Measurements from ENCODE around the gene DAPK2. TPM values are rescaled to one million over a fixed set of nuclear protein-coding genes. Genes with fewer than 3 reads are reported as not detected.

DAPK2 gene
- total RNA-seq, 1 donor from 2014 or later = 0.52 TPM

- Mint-ChIP-seq H3K36me3 (ENCODE audit: low read depth, unreplicated experiment) (no peaks in the 10 kb centered on the region), H3K4me1 (ENCODE audit: low read depth, unreplicated experiment) (peaks cover 6% of the 10 kb centered on the region), H3K9me3 (ENCODE audit: unreplicated experiment) (no peaks in the 10 kb centered on the region), H3K27ac (ENCODE audit: unreplicated experiment) (no peak overlapping the region), H3K4me3 (ENCODE audit: unreplicated experiment) (no peak overlapping the region), H3K27me3 (ENCODE audit: low read depth, unreplicated experiment) (peaks cover 36% of the 10 kb centered on the region)
- Histone ChIP-seq H2AFZ (ENCODE audit: low read depth, low read length) (no peak overlapping the region), H3K36me3 (ENCODE audit: insufficient read depth, low read length) (no peaks in the 10 kb centered on the region), H4K20me1 (ENCODE audit: insufficient read depth, low read length) (no peaks in the 10 kb centered on the region), H3K4me3 (ENCODE audit: insufficient read depth, low read depth, low read length) (no peak overlapping the region), H3K27me3 (ENCODE audit: insufficient read depth, low read length) (no peaks in the 10 kb centered on the region), H3K79me2 (ENCODE audit: insufficient read depth, low read length) (no peaks in the 10 kb centered on the region), H3K4me1 (ENCODE audit: insufficient read depth, low read length) (no peaks in the 10 kb centered on the region), H3K9ac (ENCODE audit: low read length) (no peak overlapping the region), H3K27ac (ENCODE audit: low read depth, low read length) (no peak overlapping the region), H3K9me3 (ENCODE audit: insufficient read depth, low read depth, low read length) (no peaks in the 10 kb centered on the region), H3K4me2 (ENCODE audit: low read length) (no peak overlapping the region)
- TF ChIP-seq EZH2 (IDR thresholded peaks at IDR 0.05; ENCODE audit: insufficient read depth, low read length) = no peak
- TF ChIP-seq CTCF (IDR thresholded peaks at IDR 0.05; ENCODE audit: insufficient read depth, low read depth, low read length) = no peak
- DNase-seq (ENCODE audit: low read depth) (no peak), FAIRE-seq (no peak)
Observed at GRCh38 chr15:63890617-63891016, 155.7 kb downstream of the DAPK2 start.

- Histone ChIP-seq H3K79me2 (ENCODE audit: insufficient read depth, low read length) (no peaks in the 10 kb centered on the region), H3K4me2 (ENCODE audit: low read length) (no peak overlapping the region), H3K27me3 (ENCODE audit: insufficient read depth, low read length) (no peaks in the 10 kb centered on the region), H3K36me3 (ENCODE audit: insufficient read depth, low read length) (no peaks in the 10 kb centered on the region), H3K9ac (ENCODE audit: low read length) (no peak overlapping the region), H3K27ac (ENCODE audit: low read depth, low read length) (no peak overlapping the region), H4K20me1 (ENCODE audit: insufficient read depth, low read length) (no peaks in the 10 kb centered on the region), H3K4me1 (ENCODE audit: insufficient read depth, low read length) (no peaks in the 10 kb centered on the region), H3K4me3 (ENCODE audit: insufficient read depth, low read depth, low read length) (no peak overlapping the region), H2AFZ (ENCODE audit: low read depth, low read length) (no peak overlapping the region), H3K9me3 (ENCODE audit: insufficient read depth, low read depth, low read length) (no peaks in the 10 kb centered on the region)
- TF ChIP-seq CTCF (IDR thresholded peaks at IDR 0.05; ENCODE audit: insufficient read depth, low read depth, low read length) = no peak
- TF ChIP-seq EZH2 (IDR thresholded peaks at IDR 0.05; ENCODE audit: insufficient read depth, low read length) = no peak
- H3K27ac Mint-ChIP-seq (ENCODE audit: unreplicated experiment) = no peak overlapping the region
- peaks cover 33% of the 10 kb centered on the region for H3K27me3 Mint-ChIP-seq (ENCODE audit: low read depth, unreplicated experiment)
- H3K4me1 Mint-ChIP-seq (ENCODE audit: low read depth, unreplicated experiment) = peaks cover 6% of the 10 kb centered on the region
- H3K9me3 Mint-ChIP-seq (ENCODE audit: unreplicated experiment) = no peaks in the 10 kb centered on the region
- H3K4me3 Mint-ChIP-seq (ENCODE audit: unreplicated experiment) = no peak overlapping the region
- H3K36me3 Mint-ChIP-seq (ENCODE audit: low read depth, unreplicated experiment) = no peaks in the 10 kb centered on the region
- no peak for DNase-seq (ENCODE audit: low read depth)
- FAIRE-seq = no peak
Observed at GRCh38 chr15:63889831-63890230, 156.5 kb downstream of the DAPK2 start.

GRCh38 chr15:63888823-63889222 is 157.5 kb downstream of the DAPK2 start:
- no peak for DNase-seq (ENCODE audit: low read depth)
- H3K9ac ChIP-seq (ENCODE audit: low read length) = no peak overlapping the region

More at GRCh38 chr15:63888823-63889222, 157.5 kb downstream of the DAPK2 start:
- Histone ChIP-seq H3K36me3 (ENCODE audit: insufficient read depth, low read length) (no peaks in the 10 kb centered on the region), H3K4me2 (ENCODE audit: low read length) (no peak overlapping the region), H3K27ac (ENCODE audit: low read depth, low read length) (no peak overlapping the region), H3K4me1 (ENCODE audit: insufficient read depth, low read length) (no peaks in the 10 kb centered on the region), H4K20me1 (ENCODE audit: insufficient read depth, low read length) (no peaks in the 10 kb centered on the region), H3K79me2 (ENCODE audit: insufficient read depth, low read length) (no peaks in the 10 kb centered on the region), H3K4me3 (ENCODE audit: insufficient read depth, low read depth, low read length) (no peak overlapping the region), H3K27me3 (ENCODE audit: insufficient read depth, low read length) (no peaks in the 10 kb centered on the region), H3K9me3 (ENCODE audit: insufficient read depth, low read depth, low read length) (no peaks in the 10 kb centered on the region), H2AFZ (ENCODE audit: low read depth, low read length) (no peak overlapping the region)
- H3K27ac Mint-ChIP-seq (ENCODE audit: unreplicated experiment) = no peak overlapping the region
- H3K27me3 Mint-ChIP-seq (ENCODE audit: low read depth, unreplicated experiment) = peaks cover 31% of the 10 kb centered on the region
- TF ChIP-seq CTCF (IDR thresholded peaks at IDR 0.05; ENCODE audit: insufficient read depth, low read depth, low read length) = no peak
- no peak for TF ChIP-seq EZH2 (IDR thresholded peaks at IDR 0.05; ENCODE audit: insufficient read depth, low read length)
- H3K9me3 Mint-ChIP-seq (ENCODE audit: unreplicated experiment) = no peaks in the 10 kb centered on the region
- no peak for FAIRE-seq
- H3K36me3 Mint-ChIP-seq (ENCODE audit: low read depth, unreplicated experiment) = no peaks in the 10 kb centered on the region
- no peak overlapping the region for H3K4me3 Mint-ChIP-seq (ENCODE audit: unreplicated experiment)
- peaks cover 6% of the 10 kb centered on the region for H3K4me1 Mint-ChIP-seq (ENCODE audit: low read depth, unreplicated experiment)
